Peyer's patch (tissue), 4 donors: ENCODE data around the gene AP2B1. TPM values are rescaled to one million over a fixed set of nuclear protein-coding genes. Genes with fewer than 3 reads are reported as not detected.

Experiments used
- DNase-seq, 3 donors: peaks; one replicate each; pipeline ENCODE4 v3.0.0-alpha.2; 2017 to 2019
- H3K27ac ChIP-seq, 4 donors: fragments of 200-600 bp; sonication (generic); one replicate each; pipeline ENCODE4 v1.5.1; 2016 to 2019
- H3K27me3 ChIP-seq, 2 donors: fragments of 200-600 bp; sonication (generic); one replicate each; pipeline ENCODE4 v1.5.1; 2019
- H3K36me3 ChIP-seq, 3 donors: fragments of 200-600 bp; sonication (generic); one replicate each; pipeline ENCODE4 v1.5.1; 2016 to 2019
- H3K4me1 ChIP-seq, 4 donors: fragments of 200-600 bp; sonication (generic); one replicate each; pipeline ENCODE4 v1.5.1; 2016 to 2019
- H3K4me3 ChIP-seq, 4 donors: fragments of 200-600 bp; sonication (generic); 1 replicate in 3 of 4; 2 replicates in 1 of 4; pipeline ENCODE4 v1.5.1; 2016 to 2019; ENCODE audit warnings: mild to moderate bottlenecking in 1 of 4
- H3K9me3 ChIP-seq, 4 donors: fragments of 200-600 bp; sonication (generic); one replicate each; pipeline ENCODE4 v1.5.1; 2016 to 2019; ENCODE audit warnings: mild to moderate bottlenecking in 1 of 4
- CTCF ChIP-seq, 6 experiments: fragments of 450-650 bp in 4 of 6; fragments of 200-600 bp in 2 of 6; sonication (generic) in 1 of 6; IDR thresholded peaks; one replicate each; pipeline ENCODE4 v1.5.1; 2017 to 2019; ENCODE audit warnings: antibody characterized with exemption in 6 of 6, mild to moderate bottlenecking in 3 of 6, moderate library complexity in 1 of 6
- POLR2A ChIP-seq, 2 donors: fragments of 450-650 bp; IDR thresholded peaks; one replicate each; pipeline ENCODE4 v1.5.1; 2017; ENCODE audit warnings: antibody characterized with exemption in 2 of 2, mild to moderate bottlenecking in 2 of 2, moderate library complexity in 2 of 2
- total RNA-seq, 4 donors: library from RNA; depleted of rRNA; stranded (reverse); fragments of >200 nt; gene quantifications; one replicate each; pipeline ENCODE4 v1.1.0, GENCODE V29; 2016

The AP2B1 gene
- total RNA-seq, 4 donors from 2014 or later: 46.2 to 75.3 (median 66.6) TPM

- Histone ChIP-seq H3K4me1 (no peaks in the 10 kb centered on the region), H3K9me3 (no peaks in the 10 kb centered on the region), H3K27me3 (no peaks in the 10 kb centered on the region), H3K36me3 (peaks cover 0 to 21% (median 0%) of the 10 kb centered on the region in 3 donors), H3K27ac (no peak overlapping the region), H3K4me3 (no peak overlapping the region)
- no peak for TF ChIP-seq POLR2A (IDR thresholded peaks at IDR 0.05)
- TF ChIP-seq CTCF (IDR thresholded peaks at IDR 0.05): no peak
- DNase-seq: no peak
Observed at GRCh38 chr17:35668802-35669201, 81.7 kb downstream of the AP2B1 start.

- Histone ChIP-seq H3K4me3 (no peak overlapping the region), H3K27me3 (no peaks in the 10 kb centered on the region), H3K9me3 (no peaks in the 10 kb centered on the region), H3K27ac (no peak overlapping the region), H3K36me3 (peaks cover 0 to 32% (median 6%) of the 10 kb centered on the region in 3 donors), H3K4me1 (no peaks in the 10 kb centered on the region)
- DNase-seq: no peak
- TF ChIP-seq POLR2A (IDR thresholded peaks at IDR 0.05) (no peak), CTCF (IDR thresholded peaks at IDR 0.05) (no peak)
Observed at GRCh38 chr17:35674552-35674951, 87.4 kb downstream of the AP2B1 start.

GRCh38 chr17:35676441-35676840 is 89.3 kb downstream of the AP2B1 start:
- TF ChIP-seq POLR2A (IDR thresholded peaks at IDR 0.05) (no peak), CTCF (IDR thresholded peaks at IDR 0.05) (no peak)
- no peaks in the 10 kb centered on the region for H3K27me3 ChIP-seq
- no peak overlapping the region for H3K27ac ChIP-seq
- H3K4me1 ChIP-seq: no peaks in the 10 kb centered on the region
- H3K9me3 ChIP-seq: no peaks in the 10 kb centered on the region
- H3K36me3 ChIP-seq: peaks cover 0 to 44% (median 6%) of the 10 kb centered on the region in 3 donors
- DNase-seq: no peak
- no peak overlapping the region for H3K4me3 ChIP-seq

- no peaks in the 10 kb centered on the region for H3K4me1 ChIP-seq
- no peak for DNase-seq
- no peaks in the 10 kb centered on the region for H3K27me3 ChIP-seq
- TF ChIP-seq POLR2A (IDR thresholded peaks at IDR 0.05) (no peak), CTCF (IDR thresholded peaks at IDR 0.05) (no peak)
- H3K4me3 ChIP-seq: no peak overlapping the region
- no peak overlapping the region for H3K27ac ChIP-seq
- H3K36me3 ChIP-seq: peaks cover 0 to 46% (median 6%) of the 10 kb centered on the region in 3 donors
- no peaks in the 10 kb centered on the region for H3K9me3 ChIP-seq
Observed at GRCh38 chr17:35679007-35679682, 92.0 kb downstream of the AP2B1 start.

GRCh38 chr17:35683591-35683990 is 96.5 kb downstream of the AP2B1 start:
- DNase-seq: no peak

More at GRCh38 chr17:35683591-35683990, 96.5 kb downstream of the AP2B1 start:
- Histone ChIP-seq H3K4me1 (no peaks in the 10 kb centered on the region), H3K9me3 (no peaks in the 10 kb centered on the region), H3K27ac (no peak overlapping the region), H3K4me3 (no peak overlapping the region), H3K27me3 (no peaks in the 10 kb centered on the region), H3K36me3 (peaks cover 0 to 74% (median 0%) of the 10 kb centered on the region in 3 donors)
- TF ChIP-seq POLR2A (IDR thresholded peaks at IDR 0.05): no peak
- TF ChIP-seq CTCF (IDR thresholded peaks at IDR 0.05): no peak
